B cell (primary cell): ENCODE data around the gene DHX57. TPM values are rescaled to one million over a fixed set of nuclear protein-coding genes. Genes with fewer than 3 reads are reported as not detected.
A peak's percentile ranks its signal among the peaks of the same experiment; 100 is the strongest.

Experiments
- ATAC-seq: fragments of 200-7000 bp; cut with Tn5 transposase; one replicate; pipeline ENCODE4 v1.10.0; 2021; ENCODE audit warnings: low read depth, mild to moderate bottlenecking, moderate number of reproducible peaks, moderate library complexity
- CTCF ChIA-PET: fragments of 350-600 bp; sonication (Branson Sonifier 250); formaldehyde crosslinking; loops from one replicate; lab custom pipeline; 2021; ENCODE audit warnings: antibody characterized with exemption, inconsistent platforms; lab: Charles Lee
- POLR2A ChIA-PET: fragments of 350-600 bp; sonication (Branson Sonifier 250); formaldehyde crosslinking; loops from one replicate; lab custom pipeline; 2021; ENCODE audit warnings: antibody characterized with exemption; lab: Charles Lee
- DNase-seq: peaks from one replicate; pipeline ENCODE4 v3.0.0; 2013
- H2AFZ ChIP-seq: 2 replicates; pipeline ENCODE4 v1.6.1; 2012; ENCODE audit warnings: mild to moderate bottlenecking, low read depth, low read length; ENCODE audit not compliant: insufficient read depth, poor library complexity, severe bottlenecking
- H3K27ac ChIP-seq, 2 donors: 1 replicate in 1 of 2; 2 replicates in 1 of 2; pipeline ENCODE4 v1.5.1; 2012 to 2013; ENCODE audit warnings: low read length in 2 of 2, mild to moderate bottlenecking in 2 of 2, moderate library complexity in 1 of 2
- H3K27me3 ChIP-seq, 4 experiments: fragments of 200-600 bp in 1 of 4; sonication (generic) in 1 of 4; replicated peaks in 1 of 4; 1 replicate in 2 of 4; 2 replicates in 2 of 4; pipeline versions ENCODE4 v1.6.1 to v1.7.0; 2013 to 2016; ENCODE audit warnings: low read length in 3 of 4, mild to moderate bottlenecking in 2 of 4, mixed read lengths in 1 of 4, moderate library complexity in 1 of 4; ENCODE audit not compliant: insufficient read depth in 4 of 4, control insufficient read depth in 3 of 4; ENCODE audit errors: control extremely low read depth in 1 of 4
- H3K36me3 ChIP-seq, 2 experiments: replicated peaks in 1 of 2; 1 replicate in 1 of 2; 2 replicates in 1 of 2; pipeline versions ENCODE4 v1.6.1 to v1.7.1; 2013; ENCODE audit warnings: low read length in 1 of 2; ENCODE audit not compliant: insufficient read depth in 2 of 2, control insufficient read depth in 1 of 2; ENCODE audit errors: control extremely low read depth in 1 of 2, extremely low read depth in 1 of 2
- H3K4me1 ChIP-seq, 2 donors: fragments of 200-600 bp in 1 of 2; sonication (generic) in 1 of 2; 1 replicate in 1 of 2; 2 replicates in 1 of 2; pipeline versions ENCODE4 v1.5.1 to v1.6.1; 2013 to 2017; ENCODE audit warnings: low read length in 2 of 2; ENCODE audit not compliant: control insufficient read depth in 2 of 2, insufficient read depth in 2 of 2
- H3K4me2 ChIP-seq: replicated peaks from 2 replicates; pipeline ENCODE3; 2012; ENCODE audit warnings: mild to moderate bottlenecking, low read depth, low read length; ENCODE audit not compliant: poor library complexity, severe bottlenecking
- H3K4me3 ChIP-seq, 5 experiments: fragments of 200-600 bp in 1 of 5; sonication (generic) in 1 of 5; 1 replicate in 3 of 5; 2 replicates in 2 of 5; pipeline versions ENCODE4 v1.5.1 to v1.7.0; 2011 to 2016; ENCODE audit warnings: low read length in 4 of 5, mild to moderate bottlenecking in 4 of 5, low read depth in 2 of 5, control low read depth in 1 of 5, moderate library complexity in 1 of 5; ENCODE audit not compliant: insufficient read depth in 1 of 5; ENCODE audit errors: control extremely low read depth in 1 of 5, extremely low read depth in 1 of 5
- H3K79me2 ChIP-seq: fragments of 200-600 bp; sonication (generic); one replicate; pipeline ENCODE4 v1.6.0; 2016; ENCODE audit warnings: low read length; ENCODE audit not compliant: control insufficient read depth, insufficient read depth
- H3K9ac ChIP-seq: fragments of 200-600 bp; sonication (generic); 2 replicates; pipeline ENCODE4 v1.6.1; 2017; ENCODE audit warnings: mild to moderate bottlenecking, low read length, moderate library complexity
- H3K9me3 ChIP-seq, 3 donors: one replicate each; pipeline versions ENCODE4 v1.6.1 to v1.7.1; 2013; ENCODE audit warnings: low read length in 2 of 3; ENCODE audit not compliant: control insufficient read depth in 2 of 3, insufficient read depth in 1 of 3; ENCODE audit errors: control extremely low read depth in 1 of 3
- H4K20me1 ChIP-seq: 2 replicates; pipeline ENCODE4 v1.6.0; 2012; ENCODE audit warnings: mild to moderate bottlenecking, low read length; ENCODE audit not compliant: insufficient read depth, control insufficient read depth, poor library complexity, severe bottlenecking
- H3K27ac Mint-ChIP-seq: one replicate; pipeline ENCODE4 v1.8.0; 2021; ENCODE audit warnings: mixed read lengths
- H3K27me3 Mint-ChIP-seq: one replicate; pipeline ENCODE4 v1.8.0; 2021; ENCODE audit warnings: mixed read lengths
- H3K4me1 Mint-ChIP-seq: one replicate; pipeline ENCODE4 v1.8.0; 2021; ENCODE audit warnings: mixed read lengths
- H3K4me3 Mint-ChIP-seq: one replicate; pipeline ENCODE4 v1.8.0; 2021; ENCODE audit warnings: mixed read lengths
- H3K9me3 Mint-ChIP-seq: one replicate; pipeline ENCODE4 v1.8.0; 2022; ENCODE audit warnings: mixed read lengths; ENCODE audit not compliant: insufficient read depth
- CTCF ChIP-seq: fragments of 200-600 bp; IDR thresholded peaks from one replicate; pipeline ENCODE4 v1.8.0; 2022; ENCODE audit warnings: antibody characterized with exemption, mild to moderate bottlenecking
- EZH2 ChIP-seq: IDR thresholded peaks from 2 replicates; pipeline ENCODE4 v1.6.1; 2012; ENCODE audit warnings: borderline replicate concordance, low read depth, mild to moderate bottlenecking, moderate library complexity, low read length; ENCODE audit not compliant: insufficient read depth, poor library complexity, severe bottlenecking
- WGBS: methylation state at CpG from one replicate; pipeline ENCODE4 v1.1.5; 2013; ENCODE audit warnings: missing lambda C conversion rate; ENCODE audit not compliant: insufficient coverage; 5-methylcytosine and 5-hydroxymethylcytosine counted together
- intact Hi-C: fragments of 100-400 bp; cut with micrococcal nuclease; formaldehyde crosslinking; loops from one replicate; pipeline ENCODE4 v1.10.0; 2022
- polyA plus RNA-seq: library from polyadenylated mRNA; depleted of rRNA; stranded (reverse); fragments of >200 nt; gene quantifications from 2 replicates; pipeline ENCODE4 v1.2.3, GENCODE V29; 2012
- total RNA-seq, 2 donors: library from RNA; stranded (reverse); fragments of 120-200 nt in 1 of 2; gene quantifications; 1 replicate in 1 of 2; 2 replicates in 1 of 2; pipeline versions ENCODE4 v1.2.3 to v1.2.4, GENCODE V29; 2013 to 2022

DHX57 gene
- total and polyA plus RNA-seq, 2 donors (not counting 1 experiment from before 2014, with no cell fraction given): 7.7 to 25.0 TPM

- Mint-ChIP-seq H3K9me3 (no peaks in the 10 kb centered on the region), H3K27me3 (no peaks in the 10 kb centered on the region), H3K27ac (no peak overlapping the region), H3K4me1 (no peaks in the 10 kb centered on the region), H3K4me3 (no peak overlapping the region)
- Histone ChIP-seq H3K9ac (no peak overlapping the region), H3K9me3 (peaks cover 0 to 4% (median 0%) of the 10 kb centered on the region in 3 donors), H3K4me1 (no peaks in the 10 kb centered on the region), H3K36me3 (no peaks in the 10 kb centered on the region), H3K4me3 (no peak overlapping the region), H2AFZ (no peak overlapping the region), H3K27ac (no peak overlapping the region), H4K20me1 (no peaks in the 10 kb centered on the region), H3K4me2 (no peak overlapping the region), H3K79me2 (no peaks in the 10 kb centered on the region), H3K27me3 (no peaks in the 10 kb centered on the region)
- no peak for TF ChIP-seq EZH2
- TF ChIP-seq CTCF: no peak
- intact Hi-C loops: no loop called here
- POLR2A ChIA-PET: no interaction called here
- CTCF ChIA-PET: no interaction called here
- DNase-seq (no peak), ATAC-seq (no peak)
These were observed 10.3 kb upstream of the DHX57 start for GRCh38 chr2:38886063-38886462.

GRCh38 chr2:38876407-38876806 is 673 bp upstream of the DHX57 start:
- Histone ChIP-seq H3K9me3 (peaks cover 0 to 5% (median 2%) of the 10 kb centered on the region in 3 donors), H3K4me3 (peak overlapping the region; percentile 70 to 84 (median 83)), H3K79me2 (peaks cover 43% of the 10 kb centered on the region), H3K27me3 (no peaks in the 10 kb centered on the region), H3K36me3 (no peaks in the 10 kb centered on the region), H3K4me2 (peak overlapping the region; percentile 81), H3K4me1 (peaks cover 12 to 18% of the 10 kb centered on the region in 2 donors), H3K9ac (peak overlapping the region; percentile 85), H2AFZ (peak overlapping the region; percentile 91), H4K20me1 (no peaks in the 10 kb centered on the region), H3K27ac (peak overlapping the region in 1 of 2 donors; percentile 63)
- peak overlapping the region; percentile 97 for H3K4me3 Mint-ChIP-seq
- ChIA-PET POLR2A (interaction anchor here (1.5 kb wide), 1 partner anchor 125 kb away, joined by 10 read pairs; the partner anchor contains the start of gene SRSF7), CTCF (interaction anchor here (0.8 kb wide), 1 partner anchor 353 kb away, joined by 3 read pairs; no protein-coding TSS in a partner anchor)
- H3K4me1 Mint-ChIP-seq: peaks cover 25% of the 10 kb centered on the region
- TF ChIP-seq EZH2 (no peak), CTCF (no peak)
- peaks cover 5% of the 10 kb centered on the region for H3K9me3 Mint-ChIP-seq
- intact Hi-C loops: loop anchor here (2.0 kb wide), 1 partner anchor 126 kb away; the partner anchor contains the start of gene SRSF7
- peak overlapping the region; percentile 88 for H3K27ac Mint-ChIP-seq
- no peak for DNase-seq
- H3K27me3 Mint-ChIP-seq: no peaks in the 10 kb centered on the region
- WGBS: 54% methylated on average over 6 of the region's 10 CpGs
- no peak for ATAC-seq
